Measurements from ENCODE around the gene BTD.

The BTD gene, protein sequence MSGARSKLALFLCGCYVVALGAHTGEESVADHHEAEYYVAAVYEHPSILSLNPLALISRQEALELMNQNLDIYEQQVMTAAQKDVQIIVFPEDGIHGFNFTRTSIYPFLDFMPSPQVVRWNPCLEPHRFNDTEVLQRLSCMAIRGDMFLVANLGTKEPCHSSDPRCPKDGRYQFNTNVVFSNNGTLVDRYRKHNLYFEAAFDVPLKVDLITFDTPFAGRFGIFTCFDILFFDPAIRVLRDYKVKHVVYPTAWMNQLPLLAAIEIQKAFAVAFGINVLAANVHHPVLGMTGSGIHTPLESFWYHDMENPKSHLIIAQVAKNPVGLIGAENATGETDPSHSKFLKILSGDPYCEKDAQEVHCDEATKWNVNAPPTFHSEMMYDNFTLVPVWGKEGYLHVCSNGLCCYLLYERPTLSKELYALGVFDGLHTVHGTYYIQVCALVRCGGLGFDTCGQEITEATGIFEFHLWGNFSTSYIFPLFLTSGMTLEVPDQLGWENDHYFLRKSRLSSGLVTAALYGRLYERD

GRCh38 chr3:15601399-15602145, at the start of gene BTD, which contains the start of gene HACL1:
Gene BTD (plus strand): TSS chr3:15601745. CDS start chr3:15635440, 33,695 bp downstream.
Gene HACL1 (minus strand): TSS chr3:15601569. CDS start chr3:15601463, 106 bp downstream.
- H3K4me3 ChIP-seq: peak within 1 kb of the TSS; percentile 65 to 93 (median 79)
- peak within 1 kb of the TSS in 20 of 21 experiments; percentile 68 to 92 (median 82) for H3K27ac ChIP-seq

- Histone ChIP-seq H3K4me3 (no peak overlapping the region), H3K27ac (no peak overlapping the region)
Measured at GRCh38 chr3:15551902-15552301, 49.6 kb upstream of the BTD start.

DNA sequence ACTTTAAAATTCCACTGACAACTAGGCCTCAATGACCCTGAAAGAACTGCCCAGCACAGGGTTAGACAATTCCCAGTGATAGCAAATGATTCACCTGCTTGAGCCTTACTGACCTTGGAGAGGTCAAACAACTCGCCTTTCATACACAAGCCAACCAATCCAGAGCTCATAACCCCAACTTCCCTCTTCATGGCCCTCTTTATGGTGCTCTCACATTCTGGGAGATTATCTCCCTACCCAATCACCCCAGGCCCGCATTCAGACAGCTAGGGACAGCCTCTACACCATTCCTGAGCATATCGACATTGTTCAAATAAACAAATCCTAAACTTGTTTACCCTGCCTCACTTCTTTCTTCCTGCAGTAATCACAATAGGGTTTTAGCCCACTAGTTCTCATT, 47.8 kb upstream of the BTD start:
- Histone ChIP-seq H3K27ac (no peak overlapping the region), H3K4me3 (no peak overlapping the region)

- H3K27ac ChIP-seq: peak overlapping the region in 3 of 21 experiments; percentile 17 to 57 (median 24)
Measured at GRCh38 chr3:15556512-15556911, 45.0 kb upstream of the BTD start.

GRCh38 chr3:15557511-15557946, 44.0 kb upstream of the BTD start:
- H3K4me3 ChIP-seq: no peak overlapping the region
- H3K27ac ChIP-seq: no peak overlapping the region

More at GRCh38 chr3:15556512-15556911, 45.0 kb upstream of the BTD start:
- no peak overlapping the region for H3K4me3 ChIP-seq

GRCh38 chr3:15558581-15558980, 43.0 kb upstream of the BTD start:
- H3K27ac ChIP-seq: no peak overlapping the region

DNA sequence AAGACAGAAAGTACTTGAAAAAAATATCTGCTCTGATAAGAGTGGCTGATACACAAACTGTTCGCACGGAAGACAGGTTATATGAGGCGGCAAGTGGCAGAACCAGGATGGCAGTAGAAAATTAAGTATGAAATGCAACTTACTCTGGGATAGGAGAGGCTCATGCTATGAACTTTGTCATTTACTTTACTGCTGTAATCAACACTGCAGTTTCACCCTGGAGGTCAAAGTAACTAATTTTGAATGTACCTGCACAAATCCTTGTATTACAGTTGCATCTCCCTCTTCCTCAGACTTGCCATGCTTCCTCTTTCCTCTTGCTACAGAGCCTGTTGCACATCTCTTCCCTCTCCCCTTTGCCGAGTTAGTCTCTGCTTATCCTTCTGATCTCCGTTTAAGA, 39.0 kb upstream of the BTD start:
- H3K4me3 ChIP-seq: no peak overlapping the region
- no peak overlapping the region for H3K27ac ChIP-seq

More at GRCh38 chr3:15558581-15558980, 43.0 kb upstream of the BTD start:
- H3K4me3 ChIP-seq: no peak overlapping the region

GRCh38 chr3:15563190-15563589, 38.4 kb upstream of the BTD start:
- Histone ChIP-seq H3K27ac (no peak overlapping the region), H3K4me3 (no peak overlapping the region)

DNA sequence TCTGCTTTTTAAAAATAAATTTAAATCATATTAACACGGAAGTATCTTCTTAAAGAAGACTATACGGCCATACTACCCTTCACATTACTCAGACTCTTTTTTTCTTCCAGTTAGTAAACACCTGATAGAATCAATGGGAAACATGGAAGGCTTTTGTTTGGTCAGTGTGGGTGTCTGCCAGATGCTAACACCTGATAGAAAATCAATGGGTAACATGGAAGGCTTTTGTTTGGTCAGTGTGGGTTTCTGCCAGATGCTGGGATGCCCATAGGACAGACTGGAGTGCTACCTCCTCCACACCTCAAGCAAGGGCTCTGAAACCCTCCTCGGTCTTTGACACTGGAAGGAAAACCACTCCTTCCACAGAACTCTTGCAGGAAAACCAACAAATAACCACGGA, 29.4 kb upstream of the BTD start:
- H3K4me3 ChIP-seq: no peak overlapping the region
- H3K27ac ChIP-seq: no peak overlapping the region

DNA sequence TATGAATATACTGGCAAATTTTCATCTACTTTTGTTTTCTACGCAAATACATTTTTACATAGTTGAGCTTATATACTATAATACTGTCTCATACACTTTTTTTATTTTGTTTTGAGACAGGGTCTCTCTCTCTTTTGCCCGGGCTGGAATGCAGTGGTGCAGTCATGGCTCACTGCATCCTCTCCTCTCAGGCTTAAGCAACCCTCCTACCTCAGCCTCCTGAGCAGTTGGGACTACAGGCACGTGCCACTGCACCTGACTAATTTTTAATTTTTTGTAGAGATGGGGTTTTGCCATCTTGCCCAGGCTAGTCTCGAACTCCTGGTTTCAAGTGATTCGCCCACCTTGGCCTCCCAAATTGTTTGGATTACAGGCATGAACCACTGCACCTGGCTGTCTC, 26.1 kb upstream of the BTD start:
- Histone ChIP-seq H3K4me3 (no peak overlapping the region), H3K27ac (no peak overlapping the region)

- no peak overlapping the region for H3K27ac ChIP-seq
- no peak overlapping the region for H3K4me3 ChIP-seq
Measured at GRCh38 chr3:15576475-15576874, 25.1 kb upstream of the BTD start.

DNA sequence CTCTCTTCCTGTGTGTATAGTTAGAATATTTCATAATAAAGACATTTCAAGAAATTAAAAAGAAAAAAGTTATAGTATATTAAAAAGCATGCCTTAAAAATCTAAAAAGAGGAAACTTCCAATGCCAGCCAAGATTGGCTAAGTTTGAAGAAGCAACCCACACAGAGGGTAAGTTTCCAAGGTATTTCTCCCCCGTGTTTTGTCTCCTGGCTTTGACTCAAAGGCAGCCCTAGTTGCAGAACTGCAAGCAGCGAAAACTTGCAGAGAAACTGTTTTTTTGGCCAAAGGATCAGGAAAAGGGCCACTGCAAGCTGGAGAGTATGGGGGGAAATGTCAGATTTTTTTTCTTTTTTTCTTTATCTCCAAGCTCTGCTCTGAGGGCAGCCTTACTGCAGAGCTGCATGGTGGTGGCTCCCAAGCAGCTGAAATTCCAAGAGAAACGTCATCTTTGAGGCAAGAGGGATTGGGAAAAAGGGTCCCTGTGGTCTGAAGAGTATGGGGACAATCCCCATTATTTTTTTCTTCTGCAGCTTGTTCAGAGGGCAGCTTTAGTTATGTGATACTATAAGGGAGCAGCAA, 23.2 kb upstream of the BTD start:
- no peak overlapping the region for H3K4me3 ChIP-seq
- peak overlapping the region in 3 of 21 experiments; percentile 3 to 49 (median 16) for H3K27ac ChIP-seq

DNA sequence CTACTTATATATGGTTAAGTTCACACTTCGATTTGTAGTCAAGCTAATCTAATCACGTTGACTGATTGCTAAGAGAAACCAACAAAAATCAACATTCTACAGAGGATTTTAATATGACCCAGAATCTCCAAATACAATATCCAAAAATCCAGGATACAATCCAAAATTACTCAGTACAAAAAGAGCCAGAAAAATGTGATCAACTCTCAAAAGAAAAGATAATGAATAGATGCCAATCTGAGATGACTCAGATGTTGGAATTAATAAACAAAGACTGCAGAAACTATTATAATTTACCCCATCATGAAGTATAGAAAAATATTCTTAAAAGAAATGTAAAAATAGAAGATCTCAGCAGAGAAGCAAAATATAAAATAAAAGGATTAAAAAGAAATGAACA, 22.5 kb upstream of the BTD start:
- H3K4me3 ChIP-seq: no peak overlapping the region
- peak overlapping the region in 2 of 21 experiments; percentile 3 to 49 for H3K27ac ChIP-seq

- H3K4me3 ChIP-seq: no peak overlapping the region
- H3K27ac ChIP-seq: no peak overlapping the region
Measured at GRCh38 chr3:15581471-15582394, 19.8 kb upstream of the BTD start.

GRCh38 chr3:15585111-15585845, 16.3 kb upstream of the BTD start:
- H3K27ac ChIP-seq: no peak overlapping the region

DNA sequence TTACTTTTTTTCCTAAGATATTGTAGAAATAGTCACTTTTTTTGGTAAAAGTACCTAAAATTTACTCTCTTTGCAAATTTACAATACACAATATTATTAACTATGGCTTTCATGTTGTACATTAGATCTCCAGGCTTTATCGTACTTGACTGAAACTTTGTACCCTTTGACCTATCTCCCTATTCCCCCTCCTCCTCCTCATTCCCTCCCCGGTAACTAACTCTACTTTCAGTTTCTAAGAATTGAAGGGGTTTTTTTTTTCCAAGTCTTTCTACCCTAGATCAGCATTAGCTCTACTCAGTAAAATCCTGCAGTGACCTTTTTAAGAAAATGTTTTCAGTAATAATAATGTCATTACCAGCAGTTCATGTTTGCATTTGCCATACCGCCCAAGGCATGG, 10.3 kb upstream of the BTD start:
- Histone ChIP-seq H3K27ac (no peak overlapping the region), H3K4me3 (no peak overlapping the region)

More at GRCh38 chr3:15585111-15585845, 16.3 kb upstream of the BTD start:
- no peak overlapping the region for H3K4me3 ChIP-seq

DNA sequence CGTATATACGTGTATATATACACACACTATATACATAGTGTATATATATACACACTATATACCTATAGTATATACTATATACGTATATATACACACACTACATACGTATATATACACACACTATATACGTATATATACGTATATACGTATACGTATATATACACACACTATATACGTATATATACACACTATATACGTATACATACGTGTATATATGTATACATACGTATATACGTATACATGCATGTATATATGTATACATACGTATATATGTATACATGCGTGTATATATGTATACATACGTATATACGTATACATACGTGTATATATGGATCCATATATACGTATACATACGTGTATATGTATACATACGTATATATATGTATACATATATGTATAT, 9.6 kb upstream of the BTD start:
- Histone ChIP-seq H3K4me3 (no peak overlapping the region), H3K27ac (no peak overlapping the region)

DNA sequence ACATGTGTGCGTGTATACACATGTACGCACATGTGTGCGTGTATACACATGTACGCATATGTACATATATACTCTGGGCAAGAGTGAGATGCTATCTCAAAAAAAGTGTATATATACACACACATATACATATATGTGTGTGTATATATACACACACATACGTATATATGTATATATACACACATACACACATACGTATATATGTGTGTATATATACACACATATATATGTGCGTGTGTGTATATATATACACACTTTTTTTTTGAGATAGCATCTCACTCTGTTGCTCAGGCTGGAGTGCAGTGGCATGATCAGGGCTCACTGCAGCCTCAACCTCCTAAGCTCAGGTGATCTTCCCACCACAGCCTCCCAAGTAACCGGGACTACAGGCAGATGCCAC, 8.6 kb upstream of the BTD start:
- Histone ChIP-seq H3K4me3 (no peak overlapping the region), H3K27ac (no peak overlapping the region)

All from skin epidermis (tissue), 12 donors.